ENCODE results near the gene FIG4. TPM values are rescaled to one million over a fixed set of nuclear protein-coding genes. Genes with fewer than 3 reads are reported as not detected.

Gene FIG4
- total RNA-seq, 1 experiment from 2014 or later: 23.1 TPM

- H3K36me3 Mint-ChIP-seq (ENCODE audit: insufficient read depth in 1 of 3, low read depth in 3 of 3): peaks cover 9 to 23% (median 19%) of the 10 kb centered on the region in 3 experiments
- Histone ChIP-seq H2BK20ac (ENCODE audit: low read depth, low read length, poor library complexity, severe bottlenecking) (no peak overlapping the region), H3K79me1 (ENCODE audit: insufficient read depth, low read depth, low read length, poor library complexity, severe bottlenecking) (no peaks in the 10 kb centered on the region), H3K4ac (ENCODE audit: low read depth, low read length) (no peak overlapping the region), H3K4me2 (ENCODE audit: insufficient read depth, insufficient read length, low read length) (no peak overlapping the region), H3K18ac (ENCODE audit: insufficient read length, low read depth, low read length) (no peak overlapping the region), H3K23me2 (ENCODE audit: insufficient read length, low read depth, low read length, poor library complexity, severe bottlenecking) (no peaks in the 10 kb centered on the region), H3K27ac (ENCODE audit: insufficient read length, low read depth, low read length) (no peak overlapping the region), H3K79me2 (ENCODE audit: insufficient read depth, low read length) (no peaks in the 10 kb centered on the region), H2AK5ac (ENCODE audit: insufficient read length, low read length) (no peak overlapping the region), H2AFZ (ENCODE audit: low read length) (no peak overlapping the region), H2BK120ac (ENCODE audit: low read depth, low read length, poor library complexity, severe bottlenecking) (no peak overlapping the region), H3K4me1 (ENCODE audit: insufficient read depth, low read length) (0 out of 2 replicates have a peak, but pooled peaks cover 3% of the 10 kb centered on the region), H3T11ph (ENCODE audit: low read length) (no peak overlapping the region), H3K9me3 (ENCODE audit: control insufficient read depth, low read depth, low read length) (no peaks in the 10 kb centered on the region), H3K27me3 (ENCODE audit: insufficient read depth, low read length) (no peaks in the 10 kb centered on the region), H4K5ac (ENCODE audit: insufficient read length, low read depth, low read length) (no peak overlapping the region), H4K20me1 (ENCODE audit: control insufficient read depth, insufficient read depth, insufficient read length) (no peaks in the 10 kb centered on the region), H3K9ac (ENCODE audit: extremely low read depth, insufficient read length, low read length) (no peak overlapping the region), H2BK12ac (ENCODE audit: insufficient read length, low read depth, low read length) (no peak overlapping the region), H3K23ac (ENCODE audit: insufficient read length, low read depth, low read length) (no peak overlapping the region), H2BK15ac (ENCODE audit: low read depth, low read length) (no peak overlapping the region), H2BK5ac (ENCODE audit: insufficient read length, low read length) (no peak overlapping the region), H4K91ac (ENCODE audit: insufficient read length, low read depth, low read length) (no peak overlapping the region), H3K56ac (ENCODE audit: insufficient read length, low read depth, low read length) (no peak overlapping the region), H4K8ac (replicated peaks; ENCODE audit: insufficient read length, low read depth, low read length) (no peak overlapping the region), H3K14ac (ENCODE audit: insufficient read depth, low read length) (no peak overlapping the region)
- no peaks in the 10 kb centered on the region for H3K27me3 Mint-ChIP-seq (ENCODE audit: low read depth)
- H3K27ac Mint-ChIP-seq: no peak overlapping the region
- H3K9me3 Mint-ChIP-seq: peaks cover 0 to 5% of the 10 kb centered on the region in 2 experiments; a peak in 1 of 5 replicates
- H3K4me1 Mint-ChIP-seq: no peaks in the 10 kb centered on the region
- TF ChIP-seq, protein P1, sequence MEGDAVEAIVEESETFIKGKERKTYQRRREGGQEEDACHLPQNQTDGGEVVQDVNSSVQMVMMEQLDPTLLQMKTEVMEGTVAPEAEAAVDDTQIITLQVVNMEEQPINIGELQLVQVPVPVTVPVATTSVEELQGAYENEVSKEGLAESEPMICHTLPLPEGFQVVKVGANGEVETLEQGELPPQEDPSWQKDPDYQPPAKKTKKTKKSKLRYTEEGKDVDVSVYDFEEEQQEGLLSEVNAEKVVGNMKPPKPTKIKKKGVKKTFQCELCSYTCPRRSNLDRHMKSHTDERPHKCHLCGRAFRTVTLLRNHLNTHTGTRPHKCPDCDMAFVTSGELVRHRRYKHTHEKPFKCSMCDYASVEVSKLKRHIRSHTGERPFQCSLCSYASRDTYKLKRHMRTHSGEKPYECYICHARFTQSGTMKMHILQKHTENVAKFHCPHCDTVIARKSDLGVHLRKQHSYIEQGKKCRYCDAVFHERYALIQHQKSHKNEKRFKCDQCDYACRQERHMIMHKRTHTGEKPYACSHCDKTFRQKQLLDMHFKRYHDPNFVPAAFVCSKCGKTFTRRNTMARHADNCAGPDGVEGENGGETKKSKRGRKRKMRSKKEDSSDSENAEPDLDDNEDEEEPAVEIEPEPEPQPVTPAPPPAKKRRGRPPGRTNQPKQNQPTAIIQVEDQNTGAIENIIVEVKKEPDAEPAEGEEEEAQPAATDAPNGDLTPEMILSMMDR (conservative IDR thresholded peaks at IDR 0.05): no peak
- WGBS (ENCODE audit: extremely low coverage, insufficient read length, low lambda C conversion rate): no CpG with 5 or more reads among the region's 1 CpG
- H3K4me3 Mint-ChIP-seq: no peak overlapping the region
- DNase-seq: no peak
Observed at GRCh38 chr6:109762769-109763441, 71.8 kb downstream of the FIG4 start.
